ENCODE measurements around the gene VSIG1.

The VSIG1 gene

DNA sequence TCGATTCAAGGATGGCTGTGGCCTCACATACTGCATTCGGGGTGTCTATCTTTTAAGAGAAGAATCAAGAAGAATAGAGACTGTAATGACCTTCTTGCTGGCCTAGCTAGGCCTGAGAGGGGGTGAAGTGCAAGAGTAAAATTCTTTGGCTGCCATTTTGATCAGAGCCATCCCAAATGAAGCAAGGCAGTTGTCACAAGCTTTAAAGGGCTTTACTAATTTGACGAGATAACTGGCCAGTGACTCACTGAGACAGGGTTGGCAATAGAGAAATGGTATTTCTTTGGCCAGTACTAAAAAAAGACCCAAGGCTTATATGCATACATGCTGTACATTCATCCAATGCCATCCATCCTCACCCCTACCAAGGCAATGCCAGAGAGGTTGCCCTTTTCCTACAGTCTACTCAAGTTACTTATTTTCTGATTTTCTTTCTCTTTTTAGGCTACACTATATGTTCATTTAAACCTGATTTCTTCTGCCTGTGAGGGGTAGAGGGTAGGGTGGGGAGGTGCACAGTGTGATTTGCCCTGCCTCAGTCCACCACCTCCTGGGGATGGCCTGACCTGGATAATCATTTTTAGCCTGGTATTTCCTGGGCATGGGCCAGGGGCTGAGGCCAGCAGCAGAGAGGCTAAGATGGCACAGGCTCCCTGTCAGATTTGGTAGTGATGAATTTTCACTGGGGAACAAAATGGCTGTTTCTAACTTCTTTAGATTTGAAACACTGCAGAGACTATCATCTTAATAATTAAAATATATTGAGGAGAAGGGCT is 78.9 kb downstream of the VSIG1 start:
- DNase-seq (ENCODE audit: extremely low spot score): no peak
- no peak for TF ChIP-seq NFRKB (IDR thresholded peaks at IDR 0.05)
- TF ChIP-seq ELF4 (IDR thresholded peaks at IDR 0.05): no peak
- no peak for TF ChIP-seq ARNT (IDR thresholded peaks at IDR 0.05)
- TF ChIP-seq PKNOX1 (IDR thresholded peaks at IDR 0.05): no peak
- no peak for TF ChIP-seq LEF1 (IDR thresholded peaks at IDR 0.05; ENCODE audit: borderline replicate concordance)
- no peak for TF ChIP-seq SP1 (IDR thresholded peaks at IDR 0.05)
- no peak for TF ChIP-seq ZNF384 (IDR thresholded peaks at IDR 0.05)
- TF ChIP-seq TARDBP (IDR thresholded peaks at IDR 0.05): no peak
- TF ChIP-seq FOXK2 (IDR thresholded peaks at IDR 0.05): no peak
- no peak for TF ChIP-seq CTBP1 (IDR thresholded peaks at IDR 0.05; ENCODE audit: borderline replicate concordance)
- TF ChIP-seq L3MBTL2 (conservative IDR thresholded peaks at IDR 0.05): no peak
- no peak for TF ChIP-seq BHLHE40 (IDR thresholded peaks at IDR 0.05; ENCODE audit: borderline replicate concordance)
- no peak for TF ChIP-seq FOXM1 (IDR thresholded peaks at IDR 0.05; ENCODE audit: borderline replicate concordance)
- TF ChIP-seq SUZ12 (IDR thresholded peaks at IDR 0.05): no peak
- ChIA-PET CTCF (interaction anchor here (1.1 kb wide), 1 partner anchor 32 kb away, joined by 3 read pairs; the partner anchor contains the start of gene ATG4A), POLR2A (interaction anchor here (0.7 kb wide), 1 partner anchor 33 kb away, joined by 3 read pairs; the partner anchor contains the start of genes ATG4A and PSMD10)

DNA sequence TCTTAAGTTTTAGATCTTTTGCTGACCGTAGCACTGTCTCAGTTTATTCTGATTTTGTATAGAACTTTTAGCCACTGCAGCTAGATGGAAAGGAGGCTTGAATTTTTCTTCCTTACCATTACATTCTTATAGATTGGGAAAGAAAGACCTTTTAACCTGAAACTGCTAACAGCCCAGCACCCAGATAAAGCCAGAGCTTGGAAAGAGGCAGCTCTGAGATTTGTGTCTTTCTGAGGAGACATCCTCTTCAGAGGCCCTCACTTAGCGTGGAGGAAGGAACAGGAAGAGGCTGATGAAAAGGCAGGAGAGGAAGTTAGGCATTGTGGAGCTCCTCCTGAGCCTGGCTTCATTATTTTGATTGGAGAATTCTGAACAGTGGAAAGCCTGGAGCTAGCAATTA is 81.8 kb downstream of the VSIG1 start:
- POLR2A ChIA-PET: no interaction called here
- no peak for DNase-seq (ENCODE audit: extremely low spot score)
- no peak for TF ChIP-seq HDGF (IDR thresholded peaks at IDR 0.05; ENCODE audit: borderline replicate concordance)
- no peak for TF ChIP-seq ZNF384 (IDR thresholded peaks at IDR 0.05)
- no peak for TF ChIP-seq NFRKB (IDR thresholded peaks at IDR 0.05)
- no peak for TF ChIP-seq L3MBTL2 (conservative IDR thresholded peaks at IDR 0.05)
- no peak for TF ChIP-seq PKNOX1 (IDR thresholded peaks at IDR 0.05)
- TF ChIP-seq BHLHE40 (IDR thresholded peaks at IDR 0.05; ENCODE audit: borderline replicate concordance): no peak
- CTCF ChIA-PET: interaction anchor here (0.6 kb wide), 1 partner anchor 13 kb away, joined by 3 read pairs; no protein-coding TSS in a partner anchor

GRCh38 chrX:108127152-108127551 is 82.3 kb downstream of the VSIG1 start:
- ChIA-PET CTCF (interaction anchor here (0.6 kb wide), 1 partner anchor 12 kb away, joined by 3 read pairs; no protein-coding TSS in a partner anchor), POLR2A (no interaction called here)
- no peak for TF ChIP-seq CTBP1 (IDR thresholded peaks at IDR 0.05; ENCODE audit: borderline replicate concordance)
- DNase-seq (ENCODE audit: extremely low spot score): no peak

All from HEK293T (cell line).